Prostate gland (tissue), 2 donors: ENCODE data around the gene LIX1L. TPM values are rescaled to one million over a fixed set of nuclear protein-coding genes. Genes with fewer than 3 reads are reported as not detected.

ENCODE experiments used
- DNase-seq: peaks from one replicate; pipeline ENCODE4 v3.0.0-alpha.2; 2019; ENCODE audit warnings: low spot score
- H3K27ac ChIP-seq, 2 donors: fragments of 200-600 bp; sonication (generic); 2 replicates each; pipeline ENCODE4 v1.5.1; 2017 to 2019
- H3K27me3 ChIP-seq: fragments of 200-600 bp; sonication (generic); replicated peaks from 2 replicates; pipeline ENCODE4 v1.5.1; 2019; ENCODE audit not compliant: insufficient read depth
- H3K36me3 ChIP-seq, 2 donors: fragments of 200-600 bp; sonication (generic); 1 replicate in 1 of 2; 2 replicates in 1 of 2; pipeline versions ENCODE4 v1.5.1 to v1.8.1; 2017 to 2019
- H3K4me1 ChIP-seq: fragments of 200-600 bp; sonication (generic); replicated peaks from 2 replicates; pipeline ENCODE4 v1.5.1; 2019
- H3K4me3 ChIP-seq, 2 donors: fragments of 200-600 bp; sonication (generic); 2 replicates each; pipeline ENCODE4 v1.5.1; 2017 to 2019
- H3K9me3 ChIP-seq: fragments of 200-600 bp; sonication (generic); 2 replicates; pipeline ENCODE4 v1.5.1; 2017
- CTCF ChIP-seq, 4 experiments: fragments of 200-600 bp in 2 of 4; fragments of 450-650 bp in 2 of 4; sonication (generic) in 2 of 4; IDR thresholded peaks; 1 replicate in 3 of 4; 2 replicates in 1 of 4; pipeline ENCODE4 v1.5.1; 2016 to 2019; ENCODE audit warnings: antibody characterized with exemption in 4 of 4, mild to moderate bottlenecking in 2 of 4, moderate library complexity in 2 of 4
- POLR2A ChIP-seq: fragments of 450-650 bp; IDR thresholded peaks from one replicate; pipeline ENCODE4 v1.6.1; 2016; ENCODE audit warnings: antibody characterized with exemption, mild to moderate bottlenecking
- POLR2AphosphoS5 ChIP-seq: sonication (generic); formaldehyde crosslinking; IDR thresholded peaks from one replicate; pipeline ENCODE4 v1.6.1; 2017; ENCODE audit warnings: antibody characterized with exemption
- WGBS: methylation state at CpG from one replicate; pipeline ENCODE4 v1.1.5; 2018; 5-methylcytosine and 5-hydroxymethylcytosine counted together
- intact Hi-C: fragments of 100-400 bp; cut with DNase I; formaldehyde crosslinking; loops from one replicate; pipeline ENCODE4 v1.14.2; 2022
- total RNA-seq, 2 donors: library from RNA; depleted of rRNA; stranded (reverse); fragments of >200 nt; gene quantifications; one replicate each; pipeline ENCODE4 v1.1.0, GENCODE V29; 2016

The LIX1L gene
- total RNA-seq, 2 donors from 2014 or later: 30.0 to 31.8 TPM

GRCh38 chr1:145972580-145972979 is 14.8 kb upstream of the LIX1L start:
- no peak for DNase-seq
- 72% methylated on average over 7 of the region's 7 CpGs for WGBS
- no peaks in the 10 kb centered on the region for H3K27me3 ChIP-seq
- H3K36me3 ChIP-seq: no peaks in the 10 kb centered on the region
- H3K27ac ChIP-seq: no peak overlapping the region
- H3K4me1 ChIP-seq: peaks cover 2% of the 10 kb centered on the region
- no peaks in the 10 kb centered on the region for H3K9me3 ChIP-seq
- intact Hi-C loops: no loop called here
- H3K4me3 ChIP-seq: no peak overlapping the region
- TF ChIP-seq POLR2A (no peak), POLR2AphosphoS5 (no peak), CTCF (IDR thresholded peaks at IDR 0.05) (no peak)

GRCh38 chr1:145967288-145967687 is 9.5 kb upstream of the LIX1L start:
- Histone ChIP-seq H3K36me3 (no peaks in the 10 kb centered on the region), H3K9me3 (no peaks in the 10 kb centered on the region), H3K4me1 (peaks cover 5% of the 10 kb centered on the region), H3K27ac (no peak overlapping the region), H3K27me3 (no peaks in the 10 kb centered on the region), H3K4me3 (no peak overlapping the region)
- TF ChIP-seq POLR2AphosphoS5 (no peak), CTCF (IDR thresholded peaks at IDR 0.05) (no peak), POLR2A (no peak)
- intact Hi-C loops: no loop called here
- DNase-seq: no peak
- 94% methylated on average over 2 of the region's 2 CpGs for WGBS

GRCh38 chr1:145965119-145965744 is 7.4 kb upstream of the LIX1L start:
- intact Hi-C loops: no loop called here
- Histone ChIP-seq H3K36me3 (no peaks in the 10 kb centered on the region), H3K4me1 (peaks cover 5% of the 10 kb centered on the region), H3K4me3 (peak overlapping the region; percentile 42 to 46), H3K27me3 (no peaks in the 10 kb centered on the region), H3K27ac (peak overlapping the region; percentile 84 to 89), H3K9me3 (no peaks in the 10 kb centered on the region)
- WGBS: 0% methylated on average over 5 of the region's 5 CpGs
- no peak for DNase-seq
- TF ChIP-seq CTCF (IDR thresholded peaks at IDR 0.05) (no peak), POLR2A (no peak), POLR2AphosphoS5 (no peak)

- DNase-seq: peak; percentile 98
- Histone ChIP-seq H3K27ac (peak within 1 kb of the TSS; percentile 84 to 89), H3K27me3 (no peaks in the 10 kb centered on the region), H3K4me1 (peaks cover 5% of the 10 kb centered on the region), H3K4me3 (peak within 1 kb of the TSS; percentile 42 to 46), H3K36me3 (no peaks in the 10 kb centered on the region), H3K9me3 (no peaks in the 10 kb centered on the region)
- under 1% methylated on average over 37 of the region's 37 CpGs for WGBS
- intact Hi-C loops: loop anchor here (5.0 kb wide), 2 partner anchors 47 to 73 kb away; partner anchors contain the start of gene PEX11B
- peak in 2 of 4 experiments; percentile 25 to 40 for TF ChIP-seq CTCF (IDR thresholded peaks at IDR 0.05)
- TF ChIP-seq POLR2A: peak; percentile 98
- peak; percentile 100 for TF ChIP-seq POLR2AphosphoS5
Measured at GRCh38 chr1:145964328-145965118, 6.7 kb upstream of the LIX1L start, which contains the start of the genes ANKRD34A and POLR3GL. ANKRD34A (minus strand) TSS chr1:145964575; CDS start chr1:145961759, 2,816 bp downstream. POLR3GL (plus strand) TSS chr1:145964690; CDS start chr1:145974866, 10,176 bp downstream.
